Sigmoid colon (tissue), 4 donors: ENCODE measurements around the gene PIP4K2A.

ENCODE experiments used
- CTCF ChIP-seq, 4 experiments: fragments of 450-650 bp in 3 of 4; fragments of 200-600 bp in 1 of 4; IDR thresholded peaks; one replicate each; pipeline ENCODE4 v1.5.1; 2016 to 2019; ENCODE audit warnings: antibody characterized with exemption in 4 of 4, mild to moderate bottlenecking in 3 of 4, moderate library complexity in 2 of 4
- EP300 ChIP-seq, 4 donors: sonication (generic); formaldehyde crosslinking; IDR thresholded peaks; one replicate each; pipeline ENCODE4 v1.6.1; 2017; ENCODE audit warnings: antibody characterized with exemption in 4 of 4
- POLR2A ChIP-seq, 2 donors: fragments of 450-650 bp; IDR thresholded peaks; one replicate each; pipeline ENCODE4 v1.6.1; 2016; ENCODE audit warnings: antibody characterized with exemption in 2 of 2, mild to moderate bottlenecking in 2 of 2, moderate library complexity in 2 of 2
- POLR2AphosphoS5 ChIP-seq, 4 donors: sonication (generic); formaldehyde crosslinking; IDR thresholded peaks; one replicate each; pipeline ENCODE4 v1.6.1; 2017; ENCODE audit warnings: antibody characterized with exemption in 4 of 4

GRCh38 chr10:22531008-22531407, 183.4 kb downstream of the PIP4K2A start:
- TF ChIP-seq CTCF (IDR thresholded peaks at IDR 0.05) (no peak), POLR2AphosphoS5 (IDR thresholded peaks at IDR 0.05) (no peak), EP300 (IDR thresholded peaks at IDR 0.05) (no peak), POLR2A (IDR thresholded peaks at IDR 0.05) (no peak)
